ENCODE results near the gene AGBL1. TPM values are rescaled to one million over a fixed set of nuclear protein-coding genes. Genes with fewer than 3 reads are reported as not detected.

The AGBL1 gene
- total RNA-seq, 1 donor from 2014 or later, result 5.5 TPM

DNA sequence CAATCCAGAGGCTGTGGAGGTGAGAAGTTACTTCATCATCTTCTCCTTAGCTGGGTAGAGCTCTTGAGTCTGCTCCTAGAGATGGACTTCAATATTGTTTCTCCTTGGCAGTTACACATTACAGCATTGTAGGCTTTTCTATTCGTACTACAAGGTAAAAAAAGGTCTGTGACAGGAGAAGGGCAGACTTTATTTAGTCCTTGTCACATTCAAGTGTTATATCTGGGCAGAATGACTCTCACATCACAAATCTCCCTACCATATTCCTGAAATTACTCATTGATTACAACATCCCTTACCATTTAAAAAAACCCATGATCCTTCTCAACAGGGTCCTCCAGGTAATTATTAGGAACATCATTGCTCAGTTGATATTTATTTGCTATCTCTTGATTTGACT is 75.0 kb downstream of the AGBL1 start:
- no peaks in the 10 kb centered on the region for H3F3A ChIP-seq (ENCODE audit: low read depth)
- no peak overlapping the region for H3K9ac ChIP-seq
- no peak overlapping the region for H2AFZ ChIP-seq (replicated peaks)
- H3K4me1 ChIP-seq, result no peaks in the 10 kb centered on the region
- H3K4me1 Mint-ChIP-seq, result no peaks in the 10 kb centered on the region
- H3K4me3 ChIP-seq, result no peak overlapping the region
- no peaks in the 10 kb centered on the region for H3K27me3 ChIP-seq
- H3K9me3 Mint-ChIP-seq, result peaks cover 23% of the 10 kb centered on the region
- no peak overlapping the region for H3K27ac ChIP-seq
- H3K4me2 ChIP-seq, result no peak overlapping the region
- no peak overlapping the region for H3K4me3 Mint-ChIP-seq
- H3K27ac Mint-ChIP-seq, result no peak overlapping the region
- no peaks in the 10 kb centered on the region for H3K36me3 Mint-ChIP-seq
- no peak for DNase-seq (ENCODE audit: low spot score)
- H3K36me3 ChIP-seq, result no peaks in the 10 kb centered on the region
- TF ChIP-seq EZH2 (IDR thresholded peaks at IDR 0.05) (no peak), EZH2phosphoT487 (IDR thresholded peaks at IDR 0.05) (no peak), CTCF (IDR thresholded peaks at IDR 0.05) (no peak)
- H3K9me3 ChIP-seq (ENCODE audit: low read depth), result no peaks in the 10 kb centered on the region
- H4K20me1 ChIP-seq (ENCODE audit: low read depth), result no peaks in the 10 kb centered on the region
- peaks cover 5% of the 10 kb centered on the region for H3K27me3 Mint-ChIP-seq (ENCODE audit: insufficient read depth, low read depth)
- H3K79me2 ChIP-seq (ENCODE audit: low read depth), result no peaks in the 10 kb centered on the region

DNA sequence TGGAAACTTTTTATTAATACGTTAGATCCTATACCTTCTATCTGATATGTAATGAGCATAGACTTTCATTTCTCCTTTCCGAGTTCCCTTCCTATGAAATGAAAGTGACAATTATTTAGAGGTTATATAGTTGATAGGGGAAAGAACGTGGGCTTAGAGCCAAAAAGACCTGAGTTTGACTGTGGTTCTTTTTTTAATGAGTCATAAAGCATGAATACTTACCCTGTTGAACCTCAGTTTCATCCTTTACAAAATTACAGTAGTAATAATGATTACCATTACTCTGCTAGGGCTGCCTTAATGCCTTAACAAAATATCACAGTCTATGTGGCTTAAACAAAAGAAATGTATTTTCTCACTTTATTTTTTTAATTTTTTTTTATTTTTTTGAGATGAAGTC is 75.9 kb downstream of the AGBL1 start:
- H3K4me3 ChIP-seq, result no peak overlapping the region
- TF ChIP-seq EZH2 (IDR thresholded peaks at IDR 0.05) (no peak), EZH2phosphoT487 (IDR thresholded peaks at IDR 0.05) (no peak), CTCF (IDR thresholded peaks at IDR 0.05) (no peak)
- Mint-ChIP-seq H3K9me3 (peaks cover 17% of the 10 kb centered on the region), H3K4me3 (no peak overlapping the region), H3K27me3 (ENCODE audit: insufficient read depth, low read depth) (peaks cover 5% of the 10 kb centered on the region), H3K27ac (no peak overlapping the region), H3K4me1 (no peaks in the 10 kb centered on the region), H3K36me3 (no peaks in the 10 kb centered on the region)
- H3K27me3 ChIP-seq, result no peaks in the 10 kb centered on the region
- no peaks in the 10 kb centered on the region for H3K79me2 ChIP-seq (ENCODE audit: low read depth)
- H3K4me2 ChIP-seq, result no peak overlapping the region
- no peaks in the 10 kb centered on the region for H3K9me3 ChIP-seq (ENCODE audit: low read depth)
- no peaks in the 10 kb centered on the region for H4K20me1 ChIP-seq (ENCODE audit: low read depth)
- H3K9ac ChIP-seq, result no peak overlapping the region
- DNase-seq (ENCODE audit: low spot score), result no peak
- no peak overlapping the region for H2AFZ ChIP-seq (replicated peaks)
- peaks cover under 1% of the 10 kb centered on the region for H3K4me1 ChIP-seq
- no peaks in the 10 kb centered on the region for H3K36me3 ChIP-seq
- no peak overlapping the region for H3K27ac ChIP-seq
- no peaks in the 10 kb centered on the region for H3F3A ChIP-seq (ENCODE audit: low read depth)

DNA sequence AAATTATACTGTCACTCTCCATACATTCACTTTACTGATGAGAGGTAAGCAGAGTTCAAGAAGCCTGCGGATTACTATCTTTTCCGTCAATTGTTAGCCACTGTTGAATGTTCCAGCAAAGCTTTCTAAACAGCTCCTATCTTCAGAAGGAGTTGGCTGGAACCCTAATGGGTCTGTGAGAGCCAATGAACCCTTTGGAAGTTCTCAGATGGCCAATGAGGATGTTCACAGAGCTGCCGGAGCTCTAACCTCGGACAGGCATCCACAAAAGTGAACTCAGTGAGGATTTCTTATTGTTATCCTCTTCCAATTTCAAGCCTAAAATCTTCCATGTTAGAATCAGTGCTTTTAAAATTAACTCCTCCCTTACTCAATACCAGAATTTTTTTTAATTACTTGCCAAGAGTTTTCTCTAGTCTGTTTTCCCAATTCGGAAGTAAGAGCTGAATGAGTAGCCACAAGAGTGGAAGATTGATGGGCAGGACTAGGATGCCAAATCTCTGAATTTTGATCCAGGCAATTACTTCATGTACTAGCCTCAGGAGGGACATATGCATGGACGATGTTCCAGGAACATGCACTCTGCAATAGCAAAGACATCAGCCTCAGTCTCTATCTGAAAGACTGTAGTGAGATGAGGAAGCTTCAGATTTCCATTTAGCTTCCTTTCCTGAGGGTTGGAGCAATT is 78.1 kb downstream of the AGBL1 start:
- H3K36me3 Mint-ChIP-seq, result no peaks in the 10 kb centered on the region
- H2AFZ ChIP-seq (replicated peaks), result no peak overlapping the region
- DNase-seq (ENCODE audit: low spot score), result no peak

More for the DNA sequence above, 78.1 kb downstream of the AGBL1 start:
- H3K27ac Mint-ChIP-seq, result no peak overlapping the region
- Histone ChIP-seq H3K27ac (no peak overlapping the region), H3K36me3 (no peaks in the 10 kb centered on the region), H3K9me3 (ENCODE audit: low read depth) (no peaks in the 10 kb centered on the region), H3K27me3 (no peaks in the 10 kb centered on the region), H3K79me2 (ENCODE audit: low read depth) (no peaks in the 10 kb centered on the region), H3F3A (ENCODE audit: low read depth) (no peaks in the 10 kb centered on the region), H3K4me1 (peaks cover 4% of the 10 kb centered on the region), H3K9ac (no peak overlapping the region), H3K4me2 (no peak overlapping the region), H3K4me3 (no peak overlapping the region), H4K20me1 (ENCODE audit: low read depth) (no peaks in the 10 kb centered on the region)
- TF ChIP-seq EZH2phosphoT487 (IDR thresholded peaks at IDR 0.05) (no peak), EZH2 (IDR thresholded peaks at IDR 0.05) (no peak), CTCF (IDR thresholded peaks at IDR 0.05) (no peak)
- H3K4me1 Mint-ChIP-seq, result no peaks in the 10 kb centered on the region
- H3K9me3 Mint-ChIP-seq, result peaks cover 1% of the 10 kb centered on the region
- peaks cover 3% of the 10 kb centered on the region for H3K27me3 Mint-ChIP-seq (ENCODE audit: insufficient read depth, low read depth)
- no peak overlapping the region for H3K4me3 Mint-ChIP-seq

All from neural progenitor cell (in vitro differentiated cells).